Measurements from ENCODE around the gene ART3. TPM values are rescaled to one million over a fixed set of nuclear protein-coding genes. Genes with fewer than 3 reads are reported as not detected.

ART3 gene
- total and polyA plus RNA-seq, 2 donors = 0.61 to 1.8 TPM

GRCh38 chr4:76116821-76117220 lies 42.3 kb downstream of the ART3 start:
- Histone ChIP-seq H3K27me3 (ENCODE audit: control insufficient read depth in 2 of 2, insufficient read depth in 1 of 2, low read length in 1 of 2) (no peaks in the 10 kb centered on the region), H3K4me3 (ENCODE audit: low read length in 2 of 2) (no peak overlapping the region), H3K4me1 (ENCODE audit: control insufficient read depth in 2 of 2, insufficient read depth in 2 of 2, low read length in 2 of 2) (no peaks in the 10 kb centered on the region), H3K9me3 (ENCODE audit: control insufficient read depth in 2 of 2, insufficient read depth in 1 of 2, low read length in 1 of 2) (no peaks in the 10 kb centered on the region), H3K27ac (ENCODE audit: low read depth in 1 of 2, low read length in 1 of 2) (no peak overlapping the region), H3K36me3 (ENCODE audit: control insufficient read depth in 2 of 2, insufficient read depth in 2 of 2, low read length in 1 of 2) (peaks cover 7 to 40% of the 10 kb centered on the region in 2 donors)
- 99% methylated on average over 1 of the region's 1 CpG for WGBS
- no peak for DNase-seq (ENCODE audit: low read depth in 6 of 9, low spot score in 9 of 9)

- Histone ChIP-seq H3K27ac (ENCODE audit: low read depth in 1 of 2, low read length in 1 of 2) (no peak overlapping the region), H3K36me3 (ENCODE audit: control insufficient read depth in 2 of 2, insufficient read depth in 2 of 2, low read length in 1 of 2) (peaks cover 7 to 45% of the 10 kb centered on the region in 2 donors), H3K4me3 (ENCODE audit: low read length in 2 of 2) (no peak overlapping the region), H3K9me3 (ENCODE audit: control insufficient read depth in 2 of 2, insufficient read depth in 1 of 2, low read length in 1 of 2) (no peaks in the 10 kb centered on the region), H3K4me1 (ENCODE audit: control insufficient read depth in 2 of 2, insufficient read depth in 2 of 2, low read length in 2 of 2) (no peaks in the 10 kb centered on the region), H3K27me3 (ENCODE audit: control insufficient read depth in 2 of 2, insufficient read depth in 1 of 2, low read length in 1 of 2) (no peaks in the 10 kb centered on the region)
- WGBS = 98% methylated on average over 5 of the region's 5 CpGs
- no peak for DNase-seq (ENCODE audit: low read depth in 6 of 9, low spot score in 9 of 9)
Measured at GRCh38 chr4:76117536-76117935, 43.0 kb downstream of the ART3 start.

- no peak overlapping the region for H3K4me3 ChIP-seq (ENCODE audit: low read length in 2 of 2)
- DNase-seq (ENCODE audit: low read depth in 6 of 9, low spot score in 9 of 9) = no peak
- H3K4me1 ChIP-seq (ENCODE audit: control insufficient read depth in 2 of 2, insufficient read depth in 2 of 2, low read length in 2 of 2) = no peaks in the 10 kb centered on the region
- 87% methylated on average over 4 of the region's 4 CpGs for WGBS
- H3K27ac ChIP-seq (ENCODE audit: low read depth in 1 of 2, low read length in 1 of 2) = no peak overlapping the region
- H3K27me3 ChIP-seq (ENCODE audit: control insufficient read depth in 2 of 2, insufficient read depth in 1 of 2, low read length in 1 of 2) = no peaks in the 10 kb centered on the region
- peaks cover 7 to 42% of the 10 kb centered on the region in 2 donors for H3K36me3 ChIP-seq (ENCODE audit: control insufficient read depth in 2 of 2, insufficient read depth in 2 of 2, low read length in 1 of 2)
- H3K9me3 ChIP-seq (ENCODE audit: control insufficient read depth in 2 of 2, insufficient read depth in 1 of 2, low read length in 1 of 2) = no peaks in the 10 kb centered on the region
Measured at GRCh38 chr4:76120199-76120598, 45.7 kb downstream of the ART3 start.

- no peak for DNase-seq (ENCODE audit: low read depth in 6 of 9, low spot score in 9 of 9)
- H3K36me3 ChIP-seq (ENCODE audit: control insufficient read depth in 2 of 2, insufficient read depth in 2 of 2, low read length in 1 of 2) = peaks cover 9 to 30% of the 10 kb centered on the region in 2 donors
- no peaks in the 10 kb centered on the region for H3K9me3 ChIP-seq (ENCODE audit: control insufficient read depth in 2 of 2, insufficient read depth in 1 of 2, low read length in 1 of 2)
- no peak overlapping the region for H3K27ac ChIP-seq (ENCODE audit: low read depth in 1 of 2, low read length in 1 of 2)
- no peaks in the 10 kb centered on the region for H3K27me3 ChIP-seq (ENCODE audit: control insufficient read depth in 2 of 2, insufficient read depth in 1 of 2, low read length in 1 of 2)
- no peaks in the 10 kb centered on the region for H3K4me1 ChIP-seq (ENCODE audit: control insufficient read depth in 2 of 2, insufficient read depth in 2 of 2, low read length in 2 of 2)
- H3K4me3 ChIP-seq (ENCODE audit: low read length in 2 of 2) = no peak overlapping the region
Measured at GRCh38 chr4:76125816-76126215, 51.3 kb downstream of the ART3 start.

GRCh38 chr4:76127754-76128153 lies 53.2 kb downstream of the ART3 start:
- Histone ChIP-seq H3K36me3 (ENCODE audit: control insufficient read depth in 2 of 2, insufficient read depth in 2 of 2, low read length in 1 of 2) (peaks cover 9 to 32% of the 10 kb centered on the region in 2 donors), H3K9me3 (ENCODE audit: control insufficient read depth in 2 of 2, insufficient read depth in 1 of 2, low read length in 1 of 2) (no peaks in the 10 kb centered on the region), H3K27me3 (ENCODE audit: control insufficient read depth in 2 of 2, insufficient read depth in 1 of 2, low read length in 1 of 2) (no peaks in the 10 kb centered on the region), H3K27ac (ENCODE audit: low read depth in 1 of 2, low read length in 1 of 2) (no peak overlapping the region), H3K4me1 (ENCODE audit: control insufficient read depth in 2 of 2, insufficient read depth in 2 of 2, low read length in 2 of 2) (no peaks in the 10 kb centered on the region), H3K4me3 (ENCODE audit: low read length in 2 of 2) (no peak overlapping the region)
- WGBS = 97% methylated on average over 3 of the region's 3 CpGs
- DNase-seq (ENCODE audit: low read depth in 6 of 9, low spot score in 9 of 9) = no peak

GRCh38 chr4:76141241-76141640 lies 66.7 kb downstream of the ART3 start:
- Histone ChIP-seq H3K4me1 (ENCODE audit: control insufficient read depth in 2 of 2, insufficient read depth in 2 of 2, low read length in 2 of 2) (no peaks in the 10 kb centered on the region), H3K27ac (ENCODE audit: low read depth in 1 of 2, low read length in 1 of 2) (no peak overlapping the region), H3K36me3 (ENCODE audit: control insufficient read depth in 2 of 2, insufficient read depth in 2 of 2, low read length in 1 of 2) (peaks cover 4 to 40% of the 10 kb centered on the region in 2 donors), H3K4me3 (ENCODE audit: low read length in 2 of 2) (no peak overlapping the region), H3K27me3 (ENCODE audit: control insufficient read depth in 2 of 2, insufficient read depth in 1 of 2, low read length in 1 of 2) (no peaks in the 10 kb centered on the region), H3K9me3 (ENCODE audit: control insufficient read depth in 2 of 2, insufficient read depth in 1 of 2, low read length in 1 of 2) (no peaks in the 10 kb centered on the region)
- no peak for DNase-seq (ENCODE audit: low read depth in 6 of 9, low spot score in 9 of 9)
- 100% methylated on average over 3 of the region's 3 CpGs for WGBS

GRCh38 chr4:76144546-76144945 lies 70.0 kb downstream of the ART3 start:
- peaks cover 4 to 30% of the 10 kb centered on the region in 2 donors for H3K36me3 ChIP-seq (ENCODE audit: control insufficient read depth in 2 of 2, insufficient read depth in 2 of 2, low read length in 1 of 2)
- H3K9me3 ChIP-seq (ENCODE audit: control insufficient read depth in 2 of 2, insufficient read depth in 1 of 2, low read length in 1 of 2) = no peaks in the 10 kb centered on the region
- H3K4me3 ChIP-seq (ENCODE audit: low read length in 2 of 2) = no peak overlapping the region
- no peak for DNase-seq (ENCODE audit: low read depth in 6 of 9, low spot score in 9 of 9)
- no peak overlapping the region for H3K27ac ChIP-seq (ENCODE audit: low read depth in 1 of 2, low read length in 1 of 2)
- H3K27me3 ChIP-seq (ENCODE audit: control insufficient read depth in 2 of 2, insufficient read depth in 1 of 2, low read length in 1 of 2) = no peaks in the 10 kb centered on the region
- peaks cover 9 to 10% of the 10 kb centered on the region in 2 donors for H3K4me1 ChIP-seq (ENCODE audit: control insufficient read depth in 2 of 2, insufficient read depth in 2 of 2, low read length in 2 of 2)

- H3K4me1 ChIP-seq (ENCODE audit: control insufficient read depth in 2 of 2, insufficient read depth in 2 of 2, low read length in 2 of 2) = peaks cover 9 to 10% of the 10 kb centered on the region in 2 donors
- H3K4me3 ChIP-seq (ENCODE audit: low read length in 2 of 2) = peak overlapping the region; percentile 98 to 99
- H3K27ac ChIP-seq (ENCODE audit: low read depth in 1 of 2, low read length in 1 of 2) = peak overlapping the region; percentile 89 to 90
- 2% methylated on average over 31 of the region's 31 CpGs for WGBS
- DNase-seq (ENCODE audit: low read depth in 6 of 9, low spot score in 9 of 9) = peak in 6 of 9 donors; percentile 9 to 34 (median 23)
- H3K27me3 ChIP-seq (ENCODE audit: control insufficient read depth in 2 of 2, insufficient read depth in 1 of 2, low read length in 1 of 2) = no peaks in the 10 kb centered on the region
- peaks cover 4 to 13% of the 10 kb centered on the region in 2 donors for H3K36me3 ChIP-seq (ENCODE audit: control insufficient read depth in 2 of 2, insufficient read depth in 2 of 2, low read length in 1 of 2)
- no peaks in the 10 kb centered on the region for H3K9me3 ChIP-seq (ENCODE audit: control insufficient read depth in 2 of 2, insufficient read depth in 1 of 2, low read length in 1 of 2)
Measured at GRCh38 chr4:76147454-76148141, 73.1 kb downstream of the ART3 start.

GRCh38 chr4:76148142-76148865 lies 73.8 kb downstream of the ART3 start, which contains the start of gene NUP54:
TSS of gene NUP54 (minus strand) at chr4:76148397. CDS start at chr4:76148374, 23 bp downstream.
- peak within 1 kb of the TSS; percentile 89 to 90 for H3K27ac ChIP-seq (ENCODE audit: low read depth in 1 of 2, low read length in 1 of 2)
- peaks cover 9 to 10% of the 10 kb centered on the region in 2 donors for H3K4me1 ChIP-seq (ENCODE audit: control insufficient read depth in 2 of 2, insufficient read depth in 2 of 2, low read length in 2 of 2)
- no peaks in the 10 kb centered on the region for H3K9me3 ChIP-seq (ENCODE audit: control insufficient read depth in 2 of 2, insufficient read depth in 1 of 2, low read length in 1 of 2)
- under 1% methylated on average over 47 of the region's 47 CpGs for WGBS
- peak within 1 kb of the TSS; percentile 98 to 99 for H3K4me3 ChIP-seq (ENCODE audit: low read length in 2 of 2)
- no peaks in the 10 kb centered on the region for H3K27me3 ChIP-seq (ENCODE audit: control insufficient read depth in 2 of 2, insufficient read depth in 1 of 2, low read length in 1 of 2)
- DNase-seq (ENCODE audit: low read depth in 6 of 9, low spot score in 9 of 9) = peak; percentile 87 to 98 (median 95)
- H3K36me3 ChIP-seq (ENCODE audit: control insufficient read depth in 2 of 2, insufficient read depth in 2 of 2, low read length in 1 of 2) = peaks cover 4 to 8% of the 10 kb centered on the region in 2 donors
